ENCODE data around the gene LRFN2. TPM values are rescaled to one million over a fixed set of nuclear protein-coding genes. Genes with fewer than 3 reads are reported as not detected.

Gene LRFN2
- polyA plus RNA-seq, 1 donor: 0.11 TPM

DNA sequence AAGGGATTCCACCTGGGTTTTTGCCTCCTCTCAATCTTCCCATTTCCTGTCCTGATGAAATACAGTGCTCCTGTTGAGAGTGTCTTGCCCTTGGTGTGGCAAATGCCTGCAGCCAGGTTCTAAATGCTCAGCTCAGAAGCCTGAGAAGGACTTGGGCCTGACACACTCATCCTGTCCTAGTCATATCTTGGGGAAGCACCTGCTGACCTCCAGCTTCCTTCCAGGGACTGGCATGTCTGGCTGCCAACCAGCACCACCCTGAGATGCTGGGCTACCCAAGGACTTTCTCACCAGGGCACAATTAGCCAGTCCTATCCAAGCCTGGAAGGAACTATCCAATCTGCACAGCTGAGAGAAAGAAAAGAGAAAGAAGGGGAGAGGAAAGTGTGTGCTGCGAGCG is 43.4 kb downstream of the LRFN2 start:
- DNase-seq (ENCODE audit: low read depth): no peak

DNA sequence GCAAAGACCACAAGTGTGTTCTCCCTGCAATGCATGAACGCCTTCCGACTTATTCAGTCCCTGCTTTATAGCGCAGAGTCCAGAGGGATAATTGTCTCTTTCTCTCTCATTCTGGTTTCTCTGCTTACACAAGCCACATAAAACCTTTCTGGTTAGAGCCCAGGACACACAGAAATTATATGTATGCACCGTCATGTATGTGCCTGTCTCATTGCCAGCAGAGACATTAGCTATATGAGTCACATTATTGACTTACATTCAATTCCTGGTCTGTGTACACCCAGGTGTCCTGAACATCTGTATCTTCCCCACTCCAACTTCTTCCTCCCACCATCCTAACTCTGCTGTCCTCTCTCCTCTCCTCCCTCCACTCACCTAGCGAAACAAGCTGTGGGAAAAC is 44.0 kb downstream of the LRFN2 start:
- no peak for DNase-seq (ENCODE audit: low read depth)

DNA sequence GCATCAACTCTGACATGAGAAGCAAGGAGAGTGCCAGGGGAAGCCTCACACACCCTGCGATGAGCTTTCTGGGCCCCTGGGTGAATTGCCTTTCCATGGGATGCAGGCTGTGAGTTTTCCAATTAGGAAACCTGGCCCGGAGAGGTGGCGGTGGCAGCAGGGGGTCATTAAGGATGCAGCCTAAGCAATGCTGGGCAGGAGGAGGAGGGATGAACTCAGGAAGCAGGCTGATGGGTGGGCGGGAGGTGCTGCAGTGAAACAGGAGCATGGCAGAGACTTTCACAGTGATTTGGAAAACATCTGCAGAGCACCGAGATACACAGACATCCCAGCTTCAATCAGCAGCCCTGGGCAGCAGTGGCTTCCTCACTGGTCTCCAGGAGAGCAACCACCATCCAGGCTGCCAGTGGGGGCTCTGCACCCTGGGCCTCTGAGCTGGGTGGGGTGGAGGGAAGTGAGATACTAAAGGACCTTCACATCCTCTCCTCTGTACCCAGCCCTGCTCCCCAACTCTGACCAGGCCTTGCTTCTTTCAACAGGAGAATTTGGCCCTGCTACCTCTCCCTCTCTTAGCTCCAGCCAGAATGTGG is 44.9 kb downstream of the LRFN2 start:
- DNase-seq (ENCODE audit: low read depth): no peak

DNA sequence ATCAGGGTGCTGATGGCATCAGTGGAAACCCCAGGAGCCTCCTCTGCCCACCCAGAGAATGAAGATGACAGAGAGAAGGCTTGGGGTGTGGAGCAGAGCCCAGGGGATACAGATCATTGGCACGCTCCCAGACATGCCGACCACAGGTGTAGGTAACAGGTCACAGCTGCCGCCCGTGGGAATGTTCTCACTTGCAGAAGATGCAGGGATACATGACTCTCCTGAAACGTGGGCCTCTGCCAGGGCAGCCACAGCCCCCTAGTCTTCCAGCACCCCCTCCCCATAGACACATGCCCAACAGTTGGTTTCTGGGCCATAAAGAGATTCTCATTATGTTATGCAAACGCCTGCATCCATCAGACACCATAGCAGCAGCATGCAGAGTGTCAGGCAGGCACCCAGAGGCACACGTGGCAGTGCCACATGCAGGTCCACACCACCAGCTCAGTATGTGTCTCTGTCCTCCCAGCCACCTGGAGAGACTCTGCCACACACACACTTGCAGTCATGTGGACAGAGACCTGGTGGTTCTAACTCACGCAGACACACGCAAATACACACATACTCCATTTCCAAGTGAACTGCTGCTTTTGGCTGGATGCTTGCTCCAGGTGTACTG is 45.5 kb downstream of the LRFN2 start:
- no peak for DNase-seq (ENCODE audit: low read depth)

DNA sequence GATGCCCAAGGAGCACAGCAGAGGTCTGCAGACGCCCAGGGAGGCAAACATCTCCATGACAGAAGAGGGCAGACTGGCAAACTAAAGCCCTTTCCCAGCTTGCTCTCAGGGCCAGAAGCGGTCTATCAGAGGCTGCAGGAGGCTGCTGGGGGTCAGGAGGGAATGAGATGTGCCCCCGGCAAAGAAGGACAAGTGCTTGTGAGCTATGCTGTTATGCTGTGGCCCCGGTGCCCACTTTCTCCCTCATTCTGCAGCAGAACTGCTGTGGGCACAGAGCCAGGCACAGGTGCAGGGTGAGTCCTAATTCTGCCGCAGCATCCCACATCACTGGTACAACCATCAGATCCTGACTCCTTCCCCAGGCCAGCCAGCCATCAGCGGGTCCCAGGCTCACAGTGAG is 46.4 kb downstream of the LRFN2 start:
- no peak for DNase-seq (ENCODE audit: low read depth)

DNA sequence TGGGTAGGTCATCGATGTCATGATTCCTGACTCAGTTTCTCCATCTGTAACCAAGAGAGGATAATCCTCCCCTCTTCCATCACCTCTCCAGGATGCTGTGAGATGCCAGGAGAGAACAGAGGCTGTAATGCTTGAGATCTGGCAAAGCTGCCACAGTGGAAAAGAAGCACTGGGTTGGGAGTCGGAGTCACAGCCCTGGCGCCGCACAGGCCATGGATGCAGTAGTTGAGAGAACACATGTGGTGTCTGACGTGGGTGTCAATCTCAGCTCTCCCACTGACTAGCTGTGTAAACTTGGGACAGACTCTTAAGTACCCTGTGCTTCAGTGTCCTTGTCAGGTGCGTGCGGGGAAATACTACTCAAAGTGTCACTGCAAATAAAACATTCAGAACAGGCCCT is 47.3 kb downstream of the LRFN2 start:
- no peak for DNase-seq (ENCODE audit: low read depth)

DNA sequence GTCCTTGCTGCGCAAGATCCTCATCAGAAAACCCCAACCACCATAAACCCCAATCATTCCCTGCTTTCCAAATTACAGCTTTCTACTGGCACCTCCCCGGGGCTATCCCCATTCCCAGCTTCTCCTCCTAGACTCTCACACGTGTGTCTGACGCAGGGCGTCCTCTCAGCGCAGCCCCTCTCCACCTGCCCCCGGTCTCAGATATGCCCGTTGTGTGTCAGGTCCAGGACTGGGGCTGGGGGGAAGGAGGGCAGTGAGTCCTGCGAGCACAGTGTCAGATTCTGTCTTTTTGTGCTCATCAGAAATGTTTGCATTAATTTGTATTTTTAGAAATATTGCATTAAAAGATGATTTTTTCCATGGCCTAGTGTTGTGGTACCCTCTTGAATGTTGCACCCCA is 48.6 kb downstream of the LRFN2 start:
- no peak for DNase-seq (ENCODE audit: low read depth)

DNA sequence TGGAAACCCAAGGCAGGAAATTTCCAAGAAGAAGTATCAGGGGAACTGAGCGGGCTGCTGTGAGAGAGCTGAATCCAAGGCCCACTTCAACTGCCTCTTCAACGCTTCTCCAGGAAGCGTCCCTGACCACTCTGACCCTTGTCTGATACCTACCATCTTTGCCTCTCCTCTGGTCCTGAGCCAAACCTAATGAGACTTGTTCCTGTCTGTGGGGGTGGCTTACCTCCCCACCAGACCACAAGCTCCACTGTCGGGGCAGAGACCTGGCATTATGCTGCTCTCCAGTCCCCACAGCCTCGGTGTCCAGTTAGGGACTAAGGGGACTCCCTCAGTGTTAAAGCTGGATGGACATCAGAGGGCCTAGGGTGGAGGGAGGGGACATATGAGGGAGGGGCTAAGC is 49.7 kb downstream of the LRFN2 start:
- DNase-seq (ENCODE audit: low read depth): no peak

DNA sequence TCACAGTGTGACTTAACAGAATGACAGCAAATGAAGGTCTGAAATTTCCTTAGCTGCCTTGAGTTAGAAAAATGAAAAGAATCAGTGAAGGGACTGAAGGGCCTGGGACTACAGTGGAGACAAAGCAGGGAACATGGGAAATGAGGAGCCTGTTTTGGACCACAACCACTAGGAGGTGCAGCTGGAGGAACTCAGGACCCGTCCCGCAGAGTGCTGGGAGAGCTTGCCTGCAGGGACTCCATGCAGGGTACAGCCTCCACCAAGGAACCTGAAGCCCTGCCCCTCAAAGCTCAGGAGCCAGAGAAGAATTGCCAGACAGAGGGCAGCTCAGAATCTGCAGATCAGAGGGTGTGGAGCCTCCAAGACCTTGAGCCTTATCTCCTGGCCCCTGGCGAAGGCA is 50.7 kb downstream of the LRFN2 start:
- no peak for DNase-seq (ENCODE audit: low read depth)

DNA sequence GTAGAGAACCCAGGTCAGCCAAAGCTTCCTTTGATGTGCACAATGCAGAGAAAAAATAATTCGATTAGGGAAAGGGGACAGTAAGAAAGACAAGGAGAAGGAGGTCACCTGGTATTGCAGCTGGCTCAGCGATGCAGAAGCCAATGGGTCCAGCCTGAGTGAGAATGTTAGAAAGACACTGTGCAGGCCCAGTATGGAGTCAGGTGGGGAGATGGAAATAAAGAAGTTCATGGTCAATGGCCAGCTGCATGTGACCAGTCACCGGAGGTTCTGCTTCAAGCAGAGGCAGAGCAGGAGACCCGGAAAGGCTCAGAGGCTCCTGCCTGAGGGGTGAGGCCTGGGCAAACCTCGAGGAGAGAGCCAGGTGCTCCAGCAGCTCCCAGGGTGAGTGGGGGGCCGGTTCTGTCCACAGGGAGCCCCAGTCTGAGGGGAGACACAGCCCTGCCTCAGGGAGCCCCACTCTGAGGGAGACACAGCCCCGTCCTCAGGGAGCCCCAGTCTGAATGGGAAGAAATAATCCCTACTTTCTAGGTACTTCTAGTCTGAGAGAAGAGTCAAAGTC is 51.3 kb downstream of the LRFN2 start:
- DNase-seq (ENCODE audit: low read depth): no peak

DNA sequence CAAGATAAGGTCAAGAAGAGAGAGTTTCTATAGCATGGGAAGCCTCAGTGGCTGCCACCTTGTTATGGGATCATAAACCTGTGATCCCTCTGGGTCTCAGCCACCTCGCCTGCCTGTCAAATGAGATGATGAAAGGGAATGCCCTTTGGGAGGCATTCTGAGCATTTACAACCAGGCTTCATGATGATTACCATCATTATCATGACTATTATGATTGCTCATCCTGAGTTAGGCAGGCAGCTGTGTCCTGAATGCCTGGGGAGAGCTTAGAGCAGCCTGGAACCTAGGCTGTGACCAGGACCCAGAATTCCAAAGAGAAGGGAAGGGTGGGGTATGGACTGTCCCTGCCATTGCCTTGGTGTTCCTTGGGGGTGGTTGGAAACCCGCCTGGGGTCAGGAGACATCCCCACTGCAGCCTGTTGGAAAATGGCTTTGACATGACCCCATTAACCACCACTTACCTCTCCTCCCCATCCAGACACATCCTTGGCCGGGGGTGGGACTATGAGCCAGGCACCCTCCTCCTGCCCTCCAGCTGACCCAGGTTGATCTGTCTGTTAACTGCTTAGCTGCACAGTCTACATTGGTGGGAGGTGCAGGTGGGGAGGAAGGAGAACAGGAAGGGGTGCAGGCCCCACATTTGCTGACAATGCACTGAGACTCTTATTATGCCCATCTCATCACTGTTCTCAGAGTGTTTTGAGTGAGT is 51.9 kb downstream of the LRFN2 start:
- no peak for DNase-seq (ENCODE audit: low read depth)

DNA sequence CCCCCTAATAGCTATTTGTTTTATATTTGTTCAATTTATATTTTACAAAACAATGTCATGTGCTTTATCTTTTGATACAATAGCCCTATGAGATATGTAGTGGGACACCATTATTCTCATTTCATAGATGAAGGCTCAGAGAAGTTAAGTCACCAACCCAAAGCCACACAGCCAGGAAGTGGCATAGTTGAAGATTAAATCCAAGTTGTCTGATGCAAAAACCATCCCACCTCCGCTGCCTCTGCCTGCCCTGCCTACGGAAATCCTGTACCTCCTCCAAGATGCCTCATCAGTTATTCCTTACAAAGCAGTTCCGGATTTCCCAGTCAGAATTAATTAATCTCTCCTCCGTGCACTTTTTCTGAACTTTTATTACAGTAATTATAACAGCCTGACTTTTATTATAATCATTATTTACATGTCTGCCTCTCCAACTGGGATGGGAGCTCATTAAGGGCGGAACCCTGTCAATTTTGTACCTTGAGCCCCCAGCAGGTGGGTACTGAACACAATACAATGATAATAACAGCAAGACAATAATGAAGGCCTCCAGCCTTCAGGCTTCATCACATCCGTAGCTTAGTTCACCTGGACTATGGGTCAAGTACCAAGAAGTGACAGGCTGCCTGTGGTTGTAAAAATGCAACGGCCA is 54.7 kb downstream of the LRFN2 start:
- DNase-seq (ENCODE audit: low read depth): no peak

DNA sequence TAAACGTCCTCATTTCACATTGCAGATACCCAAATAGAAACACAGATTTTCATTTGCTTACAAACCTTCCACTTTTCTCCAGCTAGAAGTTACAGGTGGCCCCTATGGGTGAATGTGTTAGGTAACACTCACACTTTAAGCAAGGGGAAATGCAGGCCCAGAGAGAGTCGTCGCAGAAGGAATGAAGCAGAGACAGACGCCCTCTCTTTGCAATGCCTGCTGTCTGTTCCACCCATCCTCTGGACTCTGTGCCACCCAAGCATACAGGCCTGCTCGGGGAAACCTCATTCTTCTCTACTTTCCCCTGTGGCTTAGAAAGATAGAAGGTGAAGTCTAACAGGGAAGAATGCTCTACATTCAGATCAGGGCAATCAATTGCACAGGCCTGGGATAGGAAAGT is 57.2 kb downstream of the LRFN2 start:
- DNase-seq (ENCODE audit: low read depth): no peak

DNA sequence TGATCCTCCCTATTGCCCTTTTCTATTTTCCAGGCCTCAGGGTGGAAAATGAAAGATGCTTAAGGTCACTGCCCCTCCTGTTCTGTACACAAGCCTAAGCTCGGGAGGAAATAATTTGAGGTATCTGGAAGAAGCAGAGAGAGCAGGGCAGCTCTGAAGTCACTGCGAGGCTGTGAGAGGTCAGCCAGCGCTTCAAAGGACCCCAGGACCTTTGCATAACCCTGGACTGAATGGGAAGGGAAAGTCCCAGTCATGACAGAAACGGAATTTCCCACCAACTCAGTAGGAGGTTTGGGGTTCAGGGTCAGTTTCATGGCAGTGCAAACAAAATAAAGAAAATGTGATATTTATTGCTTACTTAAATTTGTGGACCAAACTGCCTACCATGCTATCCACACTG is 58.1 kb downstream of the LRFN2 start:
- DNase-seq (ENCODE audit: low read depth): no peak

DNA sequence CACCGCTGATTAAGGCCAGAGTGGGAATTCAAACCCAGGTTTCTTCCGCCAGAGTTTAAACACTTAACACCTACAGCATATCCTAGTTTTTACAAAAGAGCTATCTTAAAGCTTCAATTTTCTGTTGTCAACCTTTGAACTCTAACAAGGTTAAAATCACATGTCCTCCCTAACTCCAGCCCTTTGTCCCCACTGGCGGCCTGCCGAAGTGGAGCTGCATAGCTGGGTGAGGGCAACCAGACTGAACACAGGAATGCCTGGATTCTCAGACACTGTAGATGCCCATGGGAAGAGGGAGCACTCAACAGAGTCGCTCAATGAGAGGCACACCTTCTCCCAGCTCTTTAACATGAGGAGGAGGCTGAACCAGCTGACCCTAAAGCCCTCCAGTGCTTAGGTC is 59.1 kb downstream of the LRFN2 start:
- DNase-seq (ENCODE audit: low read depth): no peak

DNA sequence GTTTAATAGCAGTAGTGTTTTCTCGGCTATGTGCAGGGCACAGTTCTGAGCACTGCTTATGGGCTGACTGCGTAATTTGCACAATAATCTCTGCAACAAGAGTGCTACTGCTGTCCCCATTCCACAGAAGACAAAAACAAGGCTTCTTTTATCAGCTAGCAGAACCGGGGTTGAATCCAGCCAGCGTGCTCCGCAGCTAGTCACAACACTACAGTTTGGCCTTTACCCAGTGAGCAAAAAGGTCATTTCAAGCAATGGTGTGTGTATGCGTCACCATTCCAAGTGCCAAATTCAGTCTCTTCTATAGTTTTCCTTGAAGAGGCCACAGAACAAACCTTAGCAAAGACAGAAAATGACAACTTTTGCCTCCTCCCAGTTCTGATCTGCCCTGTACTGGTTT is 61.1 kb downstream of the LRFN2 start:
- no peak for DNase-seq (ENCODE audit: low read depth)

DNA sequence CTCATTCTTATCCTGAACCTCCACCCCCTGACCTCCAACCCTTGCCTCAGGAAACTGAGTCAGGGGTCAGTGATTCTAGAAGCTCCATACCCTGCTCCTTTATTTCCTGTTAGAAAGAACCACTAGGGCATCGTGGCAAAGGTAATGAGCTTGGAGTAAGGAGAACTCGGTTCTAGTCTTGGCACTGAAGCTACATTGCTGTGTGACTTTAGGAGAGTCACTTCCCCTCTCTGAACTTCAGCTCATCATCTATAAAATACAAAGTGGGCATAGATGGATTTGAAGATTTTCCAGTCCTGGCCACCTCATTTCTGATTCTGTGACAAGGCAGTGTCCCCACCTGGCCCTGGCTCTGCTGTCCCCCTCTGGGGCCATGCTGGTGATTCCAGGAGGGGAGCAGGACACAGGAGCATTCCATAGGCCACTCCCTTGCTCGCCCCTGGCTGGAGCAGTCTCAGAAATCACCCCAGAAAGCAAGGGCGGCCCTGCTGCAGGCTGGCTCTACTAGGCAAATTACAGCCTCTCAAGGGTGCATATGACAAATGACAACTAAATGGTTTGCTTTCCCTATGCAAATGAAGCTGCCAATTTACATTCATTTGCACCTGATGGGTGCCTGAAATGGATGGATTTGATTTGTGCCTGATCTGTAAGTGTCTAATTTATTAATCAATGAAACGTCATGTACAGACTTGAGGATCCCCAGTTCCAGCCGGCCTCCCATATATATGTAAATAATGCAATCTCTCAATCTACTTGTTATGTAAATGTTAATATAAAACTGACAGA is 62.2 kb downstream of the LRFN2 start:
- DNase-seq (ENCODE audit: low read depth): no peak

DNA sequence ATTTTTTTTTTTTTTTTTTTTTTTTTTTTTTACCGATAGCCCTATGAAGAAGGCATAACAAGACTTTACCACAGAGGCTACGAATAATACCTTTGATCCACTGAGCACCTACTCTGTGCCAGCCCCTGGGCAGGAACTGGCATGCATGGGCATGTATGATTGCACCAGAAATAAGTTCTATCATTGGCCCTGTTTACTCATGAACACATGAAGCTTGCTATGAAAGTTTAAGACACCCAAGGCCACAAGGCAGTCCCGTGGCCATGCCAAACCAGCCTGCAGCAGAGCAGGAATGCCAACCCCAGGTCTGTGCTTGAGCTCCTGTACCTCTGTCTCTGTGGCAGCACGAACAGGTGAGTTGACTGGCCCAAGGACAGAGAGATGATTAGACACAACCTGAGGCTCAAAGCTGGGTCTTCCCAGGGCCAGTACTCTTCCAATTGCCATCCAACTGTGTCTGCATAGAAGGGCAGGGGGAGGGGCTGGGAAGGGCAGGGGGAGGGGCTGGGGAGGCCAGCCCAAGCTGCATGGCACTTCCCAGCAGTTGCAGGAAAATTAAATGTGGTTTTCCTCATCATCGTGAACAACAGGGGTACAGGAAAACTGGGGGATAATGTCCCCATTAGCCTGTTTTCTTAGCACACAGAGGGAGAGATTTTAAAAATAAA is 63.5 kb downstream of the LRFN2 start:
- DNase-seq (ENCODE audit: low read depth): no peak

DNA sequence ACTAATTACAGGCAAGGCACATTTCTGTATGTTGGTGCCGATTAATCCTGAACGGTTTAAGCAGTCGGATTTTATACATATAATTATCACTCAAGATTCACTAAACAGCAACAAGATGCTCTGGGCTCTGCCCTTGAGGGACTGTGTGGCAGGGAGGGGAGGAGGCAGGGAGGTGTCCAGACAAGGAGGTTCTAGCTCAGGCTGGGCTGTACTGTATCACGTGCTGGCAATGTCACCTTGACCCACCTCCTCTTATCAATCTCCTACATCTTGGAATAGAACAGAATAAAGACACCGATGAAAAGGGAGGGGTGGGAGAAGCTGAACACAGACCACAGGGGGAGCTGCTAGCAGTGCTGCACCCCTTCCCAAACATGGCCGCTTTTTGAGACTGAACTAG is 65.7 kb downstream of the LRFN2 start:
- DNase-seq (ENCODE audit: low read depth): no peak

DNA sequence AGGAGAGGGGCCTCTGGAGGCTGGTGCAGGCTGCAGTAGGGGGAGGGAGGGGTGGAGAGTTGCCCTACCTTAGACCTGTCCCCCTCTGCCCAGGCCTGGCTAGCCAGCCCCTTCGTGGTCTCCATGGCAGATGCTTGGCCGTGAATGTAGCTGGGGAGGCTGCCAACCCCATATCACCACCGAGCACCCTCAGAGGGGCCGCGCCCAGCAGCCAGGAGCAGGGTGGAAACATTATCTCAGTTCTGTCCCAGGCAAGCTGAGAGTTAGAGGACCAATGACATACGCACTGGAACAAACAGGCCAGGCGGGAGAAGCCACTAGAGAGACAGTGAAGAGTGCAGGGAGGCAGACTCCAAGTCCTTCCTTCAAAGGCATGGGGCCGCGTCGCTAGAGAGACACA is 66.5 kb downstream of the LRFN2 start:
- no peak for DNase-seq (ENCODE audit: low read depth)

DNA sequence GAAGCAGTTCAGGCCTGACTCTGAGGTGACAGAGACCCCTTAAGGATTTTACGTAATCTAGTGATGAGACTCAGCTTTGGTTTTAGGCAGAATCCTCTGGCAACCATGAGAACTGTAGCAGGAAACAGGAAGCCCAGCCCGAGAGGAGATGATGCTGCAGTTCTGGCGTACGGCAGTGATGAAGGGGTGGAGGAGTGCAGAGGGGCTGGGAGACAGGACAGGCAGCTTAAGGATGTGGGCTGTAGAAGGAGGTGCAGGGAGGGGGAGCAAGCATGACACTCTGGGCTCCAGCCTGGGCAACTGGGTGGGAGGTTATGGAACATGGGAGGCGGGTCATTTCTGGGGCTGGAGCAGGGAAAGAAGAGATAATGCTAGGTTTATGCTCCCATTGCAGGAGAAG is 67.1 kb downstream of the LRFN2 start:
- DNase-seq (ENCODE audit: low read depth): no peak

Measured in forelimb muscle (tissue), 1 donor.